Measurements from ENCODE around the gene KCNK18. TPM values are rescaled to one million over a fixed set of nuclear protein-coding genes. Genes with fewer than 3 reads are reported as not detected.

The KCNK18 gene
- total RNA-seq, 1 donor from 2014 or later = not detected

DNA sequence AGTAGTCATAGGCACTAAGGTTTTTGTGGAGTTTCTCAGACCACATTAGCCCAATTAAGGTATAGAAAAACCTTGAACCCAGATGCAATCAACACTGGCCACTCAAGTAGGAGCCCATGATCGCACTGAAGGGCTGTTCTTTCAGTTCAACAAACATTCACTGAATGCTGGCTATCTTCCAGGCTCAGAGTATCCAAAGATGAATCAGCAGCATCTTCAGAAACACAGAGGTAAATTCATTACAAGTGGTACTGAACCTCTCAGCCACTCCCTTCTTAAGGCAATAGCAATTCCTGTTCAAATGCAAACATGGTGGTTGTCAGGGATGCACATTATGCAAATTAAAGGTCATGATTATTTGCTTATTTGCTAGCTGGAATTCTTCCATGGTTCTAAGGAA lies 17.1 kb downstream of the KCNK18 start:
- TF ChIP-seq, protein P1, sequence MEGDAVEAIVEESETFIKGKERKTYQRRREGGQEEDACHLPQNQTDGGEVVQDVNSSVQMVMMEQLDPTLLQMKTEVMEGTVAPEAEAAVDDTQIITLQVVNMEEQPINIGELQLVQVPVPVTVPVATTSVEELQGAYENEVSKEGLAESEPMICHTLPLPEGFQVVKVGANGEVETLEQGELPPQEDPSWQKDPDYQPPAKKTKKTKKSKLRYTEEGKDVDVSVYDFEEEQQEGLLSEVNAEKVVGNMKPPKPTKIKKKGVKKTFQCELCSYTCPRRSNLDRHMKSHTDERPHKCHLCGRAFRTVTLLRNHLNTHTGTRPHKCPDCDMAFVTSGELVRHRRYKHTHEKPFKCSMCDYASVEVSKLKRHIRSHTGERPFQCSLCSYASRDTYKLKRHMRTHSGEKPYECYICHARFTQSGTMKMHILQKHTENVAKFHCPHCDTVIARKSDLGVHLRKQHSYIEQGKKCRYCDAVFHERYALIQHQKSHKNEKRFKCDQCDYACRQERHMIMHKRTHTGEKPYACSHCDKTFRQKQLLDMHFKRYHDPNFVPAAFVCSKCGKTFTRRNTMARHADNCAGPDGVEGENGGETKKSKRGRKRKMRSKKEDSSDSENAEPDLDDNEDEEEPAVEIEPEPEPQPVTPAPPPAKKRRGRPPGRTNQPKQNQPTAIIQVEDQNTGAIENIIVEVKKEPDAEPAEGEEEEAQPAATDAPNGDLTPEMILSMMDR (IDR thresholded peaks at IDR 0.05; ENCODE audit: partially characterized antibody, unreplicated experiment) = no peak
- Mint-ChIP-seq H3K27ac (ENCODE audit: unreplicated experiment) (no peak overlapping the region), H3K4me1 (ENCODE audit: low read depth, unreplicated experiment) (no peaks in the 10 kb centered on the region), H3K36me3 (ENCODE audit: unreplicated experiment) (peaks cover 18% of the 10 kb centered on the region), H3K4me3 (ENCODE audit: unreplicated experiment) (no peak overlapping the region), H3K9me3 (ENCODE audit: unreplicated experiment) (peaks cover 2% of the 10 kb centered on the region), H3K27me3 (ENCODE audit: unreplicated experiment) (peaks cover 8% of the 10 kb centered on the region)
- DNase-seq = no peak

DNA sequence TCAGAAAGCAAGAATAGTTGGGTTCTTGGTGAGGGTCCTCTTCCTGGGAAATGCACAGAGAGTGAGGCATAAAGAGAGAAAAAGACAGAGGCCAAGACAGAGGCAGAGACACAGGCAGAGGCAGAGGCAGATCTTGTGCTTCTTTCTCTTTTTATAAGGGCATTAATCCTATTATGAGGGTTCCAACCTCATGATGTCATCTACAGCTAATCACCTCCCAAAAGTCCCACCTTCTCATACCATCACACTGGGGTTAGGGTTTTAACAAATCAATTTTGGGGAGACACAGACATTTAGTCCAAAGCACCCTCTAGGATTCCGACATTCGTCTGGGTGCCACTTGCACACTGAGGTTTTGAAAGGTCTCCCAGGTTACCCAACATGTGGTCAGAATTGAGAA lies 17.8 kb downstream of the KCNK18 start:
- H3K27me3 Mint-ChIP-seq (ENCODE audit: unreplicated experiment) = peaks cover 6% of the 10 kb centered on the region
- H3K4me3 Mint-ChIP-seq (ENCODE audit: unreplicated experiment) = no peak overlapping the region
- H3K4me1 Mint-ChIP-seq (ENCODE audit: low read depth, unreplicated experiment) = no peaks in the 10 kb centered on the region
- peak; percentile 1 for DNase-seq
- TF ChIP-seq, protein P1 (IDR thresholded peaks at IDR 0.05; ENCODE audit: partially characterized antibody, unreplicated experiment) = no peak
- peaks cover 2% of the 10 kb centered on the region for H3K9me3 Mint-ChIP-seq (ENCODE audit: unreplicated experiment)
- no peak overlapping the region for H3K27ac Mint-ChIP-seq (ENCODE audit: unreplicated experiment)
- H3K36me3 Mint-ChIP-seq (ENCODE audit: unreplicated experiment) = peaks cover 18% of the 10 kb centered on the region

DNA sequence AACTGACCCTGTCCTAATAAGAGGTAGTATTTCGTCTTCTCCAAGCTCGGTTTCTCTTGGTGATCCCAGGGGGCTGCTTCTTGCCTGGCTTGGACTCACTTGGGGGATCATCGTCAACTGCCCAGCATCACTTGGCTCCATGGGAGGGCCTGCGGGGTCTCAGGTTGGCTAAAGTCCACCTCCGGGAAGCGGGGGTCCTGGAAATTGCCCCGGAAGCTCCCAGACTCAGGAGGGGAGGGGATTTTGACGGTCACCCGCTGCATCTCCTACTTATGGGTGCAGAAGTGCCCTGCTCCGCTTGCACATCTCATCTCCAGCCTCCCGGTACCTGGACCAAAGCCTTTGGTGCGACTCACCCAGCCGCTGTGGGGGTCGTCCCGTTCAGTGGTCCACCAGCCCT lies 18.7 kb downstream of the KCNK18 start:
- H3K4me1 Mint-ChIP-seq (ENCODE audit: low read depth, unreplicated experiment) = peaks cover 2% of the 10 kb centered on the region
- H3K27ac Mint-ChIP-seq (ENCODE audit: unreplicated experiment) = no peak overlapping the region
- H3K9me3 Mint-ChIP-seq (ENCODE audit: unreplicated experiment) = peaks cover 2% of the 10 kb centered on the region
- peaks cover 6% of the 10 kb centered on the region for H3K27me3 Mint-ChIP-seq (ENCODE audit: unreplicated experiment)
- H3K4me3 Mint-ChIP-seq (ENCODE audit: unreplicated experiment) = peak overlapping the region; percentile 76
- peaks cover 18% of the 10 kb centered on the region for H3K36me3 Mint-ChIP-seq (ENCODE audit: unreplicated experiment)
- no peak for DNase-seq
- TF ChIP-seq, protein P1 (IDR thresholded peaks at IDR 0.05; ENCODE audit: partially characterized antibody, unreplicated experiment) = no peak

DNA sequence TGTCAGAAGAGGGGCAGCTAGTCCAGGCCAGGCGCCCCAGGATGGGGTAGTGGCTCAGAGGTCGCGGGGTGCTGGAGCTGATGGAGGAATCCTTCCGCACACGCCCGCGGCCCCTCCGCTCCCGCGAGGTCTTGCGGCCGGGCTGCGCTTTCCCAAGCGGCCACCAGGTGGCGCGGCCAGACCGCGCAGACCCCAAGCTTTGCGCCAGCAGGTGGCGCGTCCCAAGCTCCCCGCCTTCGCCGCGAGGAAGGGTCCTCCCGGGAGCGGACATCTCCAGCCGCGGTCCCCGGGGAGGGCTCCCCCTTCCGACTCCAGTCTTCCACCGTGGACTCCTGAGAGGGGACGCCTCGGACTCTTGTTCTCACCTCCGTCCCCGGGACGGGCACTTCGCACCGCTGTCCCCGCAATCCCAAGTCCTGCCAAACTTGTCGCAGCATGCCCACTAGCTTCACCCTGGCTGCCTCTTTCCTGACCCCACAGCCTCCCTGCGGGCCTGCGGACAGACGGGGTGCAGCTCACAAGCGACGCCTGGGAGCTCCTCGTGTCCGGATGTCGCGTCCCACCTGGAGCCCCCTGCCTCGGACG lies 19.4 kb downstream of the KCNK18 start:
- Mint-ChIP-seq H3K9me3 (ENCODE audit: unreplicated experiment) (peaks cover 2% of the 10 kb centered on the region), H3K36me3 (ENCODE audit: unreplicated experiment) (peaks cover 11% of the 10 kb centered on the region), H3K27ac (ENCODE audit: unreplicated experiment) (no peak overlapping the region), H3K27me3 (ENCODE audit: unreplicated experiment) (peaks cover 6% of the 10 kb centered on the region), H3K4me3 (ENCODE audit: unreplicated experiment) (peak overlapping the region; percentile 76), H3K4me1 (ENCODE audit: low read depth, unreplicated experiment) (peaks cover 8% of the 10 kb centered on the region)
- peak; percentile 88 for DNase-seq
- TF ChIP-seq, protein P1 (IDR thresholded peaks at IDR 0.05; ENCODE audit: partially characterized antibody, unreplicated experiment) = peak; percentile 100

DNA sequence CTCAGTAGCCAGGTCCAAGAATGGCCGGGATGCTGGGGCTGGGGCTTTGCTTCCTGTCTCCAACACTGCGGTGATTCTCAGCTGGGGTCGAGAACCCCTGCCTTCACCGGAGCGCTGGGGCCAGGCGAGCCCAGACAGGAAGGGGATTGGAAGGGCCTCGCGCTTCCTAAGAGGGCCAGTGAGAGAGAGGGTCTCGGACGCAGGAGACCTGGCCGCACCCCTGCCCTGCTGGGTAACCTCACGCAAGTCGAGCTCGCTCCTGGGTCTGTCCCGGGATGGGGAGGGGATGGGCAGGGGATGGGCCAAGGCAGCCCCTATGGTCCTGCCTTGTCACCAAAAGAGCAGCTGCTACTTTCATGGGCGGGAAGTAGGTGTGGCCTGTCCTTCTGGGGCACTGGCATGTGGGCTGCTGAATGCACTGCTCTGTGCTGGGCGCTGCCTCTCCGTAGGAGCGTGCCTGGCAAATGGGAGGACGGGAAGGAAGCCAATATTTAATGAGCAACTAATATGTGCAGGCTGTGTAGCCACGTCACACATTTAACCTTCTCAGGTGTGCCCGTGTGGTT lies 20.0 kb downstream of the KCNK18 start:
- peak; percentile 8 for DNase-seq
- peaks cover 5% of the 10 kb centered on the region for H3K36me3 Mint-ChIP-seq (ENCODE audit: unreplicated experiment)
- peaks cover 7% of the 10 kb centered on the region for H3K27me3 Mint-ChIP-seq (ENCODE audit: unreplicated experiment)
- H3K4me1 Mint-ChIP-seq (ENCODE audit: low read depth, unreplicated experiment) = peaks cover 10% of the 10 kb centered on the region
- H3K27ac Mint-ChIP-seq (ENCODE audit: unreplicated experiment) = no peak overlapping the region
- H3K9me3 Mint-ChIP-seq (ENCODE audit: unreplicated experiment) = peaks cover 4% of the 10 kb centered on the region
- TF ChIP-seq, protein P1 (IDR thresholded peaks at IDR 0.05; ENCODE audit: partially characterized antibody, unreplicated experiment) = no peak
- H3K4me3 Mint-ChIP-seq (ENCODE audit: unreplicated experiment) = peak overlapping the region; percentile 67

All from glutamatergic neuron (in vitro differentiated cells).